Kidney capillary endothelial cell (primary cell): ENCODE results near the gene PATZ1.

Experiments
- DNase-seq: peaks from one replicate; pipeline ENCODE4 v3.0.0-alpha.2; 2018; ENCODE audit warnings: low spot score

The PATZ1 gene

GRCh38 chr22:31313366-31314147 is 32.6 kb downstream of the PATZ1 start:
- DNase-seq: peak; percentile 40

- no peak for DNase-seq
Observed at GRCh38 chr22:31308181-31308580, 38.0 kb downstream of the PATZ1 start.

- no peak for DNase-seq
Observed at GRCh38 chr22:31305194-31305593, 41.0 kb downstream of the PATZ1 start.

- DNase-seq: no peak
Observed at GRCh38 chr22:31302537-31302936, 43.6 kb downstream of the PATZ1 start.

GRCh38 chr22:31302006-31302405 is 44.1 kb downstream of the PATZ1 start:
- no peak for DNase-seq

GRCh38 chr22:31300896-31301295 is 45.2 kb downstream of the PATZ1 start:
- no peak for DNase-seq

- peak; percentile 70 for DNase-seq
Observed at GRCh38 chr22:31295831-31296657, 50.1 kb downstream of the PATZ1 start.

GRCh38 chr22:31295360-31295759 is 50.8 kb downstream of the PATZ1 start:
- DNase-seq: no peak

- DNase-seq: peak; percentile 71
Observed at GRCh38 chr22:31292236-31292989, 53.7 kb downstream of the PATZ1 start, which contains the start of gene PIK3IP1. Gene PIK3IP1 (minus strand): TSS chr22:31292488. CDS start chr22:31292344, 144 bp downstream.

- no peak for DNase-seq
Observed at GRCh38 chr22:31291481-31292235, 54.5 kb downstream of the PATZ1 start.

GRCh38 chr22:31290494-31291471 is 55.4 kb downstream of the PATZ1 start:
- peak; percentile 81 for DNase-seq

- no peak for DNase-seq
Observed at GRCh38 chr22:31289344-31289743, 56.8 kb downstream of the PATZ1 start.

- no peak for DNase-seq
Observed at GRCh38 chr22:31288496-31289240, 57.5 kb downstream of the PATZ1 start.

GRCh38 chr22:31287818-31288495 is 58.2 kb downstream of the PATZ1 start:
- DNase-seq: no peak

GRCh38 chr22:31286360-31287255 is 59.5 kb downstream of the PATZ1 start:
- DNase-seq: no peak

GRCh38 chr22:31284281-31285155 is 61.6 kb downstream of the PATZ1 start:
- DNase-seq: no peak
